Measurements from ENCODE around the gene PIAS1.
A peak's percentile ranks its signal among the peaks of the same experiment; 100 is the strongest.

The PIAS1 gene

DNA sequence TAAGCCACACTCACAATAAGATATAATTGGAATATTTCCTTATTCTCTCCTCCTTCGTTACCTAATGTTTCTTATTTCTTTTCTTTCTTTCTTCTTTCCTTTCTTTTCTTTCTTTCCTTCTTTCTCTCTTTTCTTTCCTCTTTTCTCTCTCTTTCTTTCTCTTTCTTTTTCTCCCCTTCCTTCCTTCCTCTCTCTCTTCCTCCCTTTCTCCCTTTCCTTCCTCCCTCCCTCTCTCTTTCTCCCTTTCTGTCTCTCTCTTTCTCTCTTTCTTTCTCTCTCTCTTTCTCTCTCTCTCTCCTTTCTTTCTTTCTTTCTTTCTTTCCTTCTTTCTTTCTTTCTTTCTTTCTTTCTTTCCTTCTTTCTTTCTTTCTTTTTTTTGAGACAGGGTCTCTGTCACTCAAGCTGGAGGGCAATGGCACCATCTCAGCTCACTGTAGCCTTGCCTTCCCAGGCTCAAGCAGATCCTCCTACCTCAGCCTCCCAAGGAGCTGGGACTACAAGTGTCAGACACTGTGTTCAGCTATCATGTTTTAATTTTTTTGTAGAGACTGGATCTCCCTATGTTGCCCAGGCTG, 19.3 kb upstream of the PIAS1 start:
- no peak for FAIRE-seq
- TF ChIP-seq, protein P1, sequence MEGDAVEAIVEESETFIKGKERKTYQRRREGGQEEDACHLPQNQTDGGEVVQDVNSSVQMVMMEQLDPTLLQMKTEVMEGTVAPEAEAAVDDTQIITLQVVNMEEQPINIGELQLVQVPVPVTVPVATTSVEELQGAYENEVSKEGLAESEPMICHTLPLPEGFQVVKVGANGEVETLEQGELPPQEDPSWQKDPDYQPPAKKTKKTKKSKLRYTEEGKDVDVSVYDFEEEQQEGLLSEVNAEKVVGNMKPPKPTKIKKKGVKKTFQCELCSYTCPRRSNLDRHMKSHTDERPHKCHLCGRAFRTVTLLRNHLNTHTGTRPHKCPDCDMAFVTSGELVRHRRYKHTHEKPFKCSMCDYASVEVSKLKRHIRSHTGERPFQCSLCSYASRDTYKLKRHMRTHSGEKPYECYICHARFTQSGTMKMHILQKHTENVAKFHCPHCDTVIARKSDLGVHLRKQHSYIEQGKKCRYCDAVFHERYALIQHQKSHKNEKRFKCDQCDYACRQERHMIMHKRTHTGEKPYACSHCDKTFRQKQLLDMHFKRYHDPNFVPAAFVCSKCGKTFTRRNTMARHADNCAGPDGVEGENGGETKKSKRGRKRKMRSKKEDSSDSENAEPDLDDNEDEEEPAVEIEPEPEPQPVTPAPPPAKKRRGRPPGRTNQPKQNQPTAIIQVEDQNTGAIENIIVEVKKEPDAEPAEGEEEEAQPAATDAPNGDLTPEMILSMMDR (IDR thresholded peaks at IDR 0.05; ENCODE audit: insufficient read depth, missing control alignments) = no peak
- DNase-seq (ENCODE audit: insufficient read length, low spot score) = no peak

DNA sequence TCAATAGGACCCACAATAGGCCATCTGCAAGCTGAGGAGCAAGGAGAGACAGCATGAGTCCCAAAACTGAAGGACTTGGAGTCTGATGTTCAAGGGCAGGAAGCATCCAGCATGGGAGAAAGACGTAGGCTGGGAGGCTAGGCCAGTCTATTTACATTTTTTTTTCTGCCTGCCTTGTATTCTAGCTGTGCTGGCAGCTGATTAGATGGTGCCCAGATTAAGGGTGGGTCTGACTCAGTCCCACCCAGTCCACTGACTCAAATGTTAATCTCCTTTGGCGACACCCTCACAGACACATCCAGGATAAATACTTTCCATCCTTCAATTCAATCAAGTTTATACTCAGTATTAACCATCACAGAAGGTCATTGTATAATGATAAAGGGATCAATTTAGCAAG, 15.9 kb upstream of the PIAS1 start:
- FAIRE-seq (no peak), DNase-seq (ENCODE audit: insufficient read length, low spot score) (no peak)
- TF ChIP-seq, protein P1 (IDR thresholded peaks at IDR 0.05; ENCODE audit: insufficient read depth, missing control alignments) = no peak

DNA sequence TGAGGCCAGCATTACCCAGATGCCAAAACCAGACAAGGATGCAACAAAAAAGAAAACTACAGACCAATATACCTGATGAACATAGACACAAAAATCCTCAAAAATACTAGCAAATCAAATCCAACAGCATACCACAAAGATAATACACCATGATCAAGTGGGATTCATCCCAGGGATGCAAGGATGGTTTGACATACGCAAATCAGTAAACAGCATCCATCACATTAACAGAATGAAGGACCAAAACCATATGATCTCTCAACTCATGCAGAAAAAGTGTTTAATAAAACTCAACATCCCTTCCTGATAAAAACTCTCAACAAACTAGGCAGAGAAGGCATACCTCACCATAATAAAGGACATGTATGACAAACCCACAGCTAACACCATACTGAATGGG, 14.0 kb upstream of the PIAS1 start:
- no peak for DNase-seq (ENCODE audit: insufficient read length, low spot score)
- TF ChIP-seq, protein P1 (IDR thresholded peaks at IDR 0.05; ENCODE audit: insufficient read depth, missing control alignments) = no peak
- FAIRE-seq = peak; percentile 6

DNA sequence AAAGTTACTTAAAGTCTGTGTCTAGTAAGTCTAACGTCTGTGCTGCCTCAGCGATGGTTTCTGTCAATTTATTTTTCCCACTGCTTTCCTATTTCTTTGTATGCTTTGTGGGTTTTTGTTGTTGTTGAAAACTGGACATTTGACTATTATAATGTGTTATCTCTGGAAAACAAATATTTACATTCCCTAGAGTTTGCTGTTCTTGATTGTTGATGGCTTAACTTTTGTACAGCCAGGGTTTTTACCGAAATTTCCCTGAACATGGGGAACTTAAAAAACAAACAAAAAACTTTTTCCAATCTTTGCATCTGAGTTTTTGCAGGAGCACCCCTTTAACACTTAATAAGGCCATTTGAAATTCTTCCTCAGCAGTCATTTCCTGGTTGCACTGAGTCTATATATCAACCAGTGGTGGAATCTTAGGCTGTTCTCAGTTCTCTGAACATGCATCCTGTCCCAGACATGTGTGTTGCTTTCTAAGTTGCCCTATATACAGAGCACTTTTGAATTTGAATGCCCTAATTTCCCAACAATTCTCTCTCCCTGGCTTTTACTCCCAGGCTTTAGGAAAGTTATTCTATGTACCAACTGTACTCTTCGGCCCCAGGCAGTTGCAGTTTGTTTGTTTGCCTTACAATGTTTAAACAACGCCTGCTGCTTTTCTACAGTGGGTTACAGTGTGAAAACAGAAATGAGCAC, 11.8 kb upstream of the PIAS1 start:
- TF ChIP-seq, protein P1 (IDR thresholded peaks at IDR 0.05; ENCODE audit: insufficient read depth, missing control alignments) = no peak
- FAIRE-seq (no peak), DNase-seq (ENCODE audit: insufficient read length, low spot score) (no peak)

DNA sequence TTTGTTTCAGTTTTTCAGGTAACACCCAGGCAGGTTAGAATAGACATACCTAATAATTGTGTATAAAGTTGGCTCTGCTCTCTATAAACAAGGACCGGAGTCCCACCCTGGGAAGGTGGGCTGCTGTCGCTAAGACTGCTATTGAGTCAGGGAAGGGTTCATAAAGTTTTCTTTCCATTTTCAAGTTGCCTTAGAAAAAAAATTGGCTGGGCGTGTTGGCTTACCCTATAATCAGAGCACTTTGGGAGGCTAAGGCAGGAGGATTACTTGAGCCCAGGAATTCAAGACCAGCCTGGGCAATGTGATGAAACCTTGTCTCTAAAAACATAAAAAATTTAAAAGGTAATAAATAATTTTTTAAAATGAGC, 11.3 kb upstream of the PIAS1 start:
- FAIRE-seq (no peak), DNase-seq (ENCODE audit: insufficient read length, low spot score) (no peak)
- TF ChIP-seq, protein P1 (IDR thresholded peaks at IDR 0.05; ENCODE audit: insufficient read depth, missing control alignments) = no peak

DNA sequence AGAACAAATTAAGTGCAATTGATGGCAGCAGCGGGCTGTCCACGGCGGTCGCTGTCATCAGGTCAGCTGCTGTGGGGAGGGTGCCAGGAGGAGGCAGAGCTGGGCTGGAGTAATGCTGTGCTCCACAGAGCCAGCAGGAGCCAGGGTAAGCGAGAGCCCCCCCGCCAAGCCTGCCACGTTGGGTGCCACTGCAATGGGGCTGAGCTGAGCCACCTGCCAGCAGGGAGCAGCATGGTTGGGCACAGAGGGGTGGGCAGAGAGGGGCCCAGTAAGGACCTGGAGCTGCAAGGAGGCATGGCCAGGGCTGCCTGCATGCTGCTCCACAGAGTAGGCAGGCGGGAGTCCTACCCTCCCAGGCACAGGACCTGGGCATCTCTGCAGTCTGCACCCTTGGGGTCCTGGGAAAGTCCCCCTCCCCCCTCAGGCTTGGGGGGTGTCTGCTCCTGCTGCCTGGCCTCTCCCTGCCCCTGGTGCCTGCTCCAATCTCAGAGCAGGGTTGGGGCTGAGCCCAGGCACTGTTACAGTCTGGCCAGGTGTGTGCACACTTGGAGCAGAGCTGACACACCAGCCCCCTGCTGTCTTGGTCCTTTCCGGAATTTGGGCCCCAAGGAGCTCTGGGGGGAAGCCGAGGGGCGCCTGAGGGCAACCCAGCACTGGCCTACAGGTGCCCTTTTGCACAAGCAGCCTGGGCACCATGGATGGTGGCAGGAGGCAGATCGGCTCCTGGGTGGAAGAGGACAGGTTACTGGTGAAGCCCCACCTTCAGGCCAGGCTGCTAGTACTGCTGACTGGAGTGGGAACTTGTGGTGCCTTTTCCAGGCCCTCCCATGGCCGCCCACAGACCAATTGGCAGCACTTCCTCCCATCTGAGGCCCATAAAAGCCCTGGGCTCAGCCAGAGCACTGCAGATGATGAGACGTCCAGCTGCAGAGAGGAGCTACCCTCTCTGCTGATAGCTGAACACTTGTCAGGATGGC, 8.5 kb upstream of the PIAS1 start:
- DNase-seq (ENCODE audit: insufficient read length, low spot score) (no peak), FAIRE-seq (no peak)
- TF ChIP-seq, protein P1 (IDR thresholded peaks at IDR 0.05; ENCODE audit: insufficient read depth, missing control alignments) = no peak

All from D721Med (cell line).